H9 (cell line): ENCODE measurements around the gene DMPK. TPM values are rescaled to one million over a fixed set of nuclear protein-coding genes. Genes with fewer than 3 reads are reported as not detected.

Source experiments
- DNase-seq: peaks from one replicate; pipeline ENCODE4 v3.0.0-alpha.2; 2017
- H2AFZ ChIP-seq: one replicate; pipeline ENCODE4 v1.6.1; 2013; ENCODE audit warnings: mild to moderate bottlenecking, low read length, control low read depth, moderate library complexity
- H2AK5ac ChIP-seq: 2 replicates; pipeline ENCODE4 v1.6.1; 2013; ENCODE audit warnings: low read length, control low read depth, mixed read lengths; ENCODE audit not compliant: insufficient read length
- H2BK120ac ChIP-seq: one replicate; pipeline ENCODE4 v1.6.1; 2013; ENCODE audit warnings: low read depth, mild to moderate bottlenecking, low read length, control low read depth, inconsistent platforms; ENCODE audit not compliant: poor library complexity, severe bottlenecking
- H2BK12ac ChIP-seq: 2 replicates; pipeline ENCODE4 v1.6.1; 2013; ENCODE audit warnings: low read length, control low read depth, mixed read lengths, low read depth; ENCODE audit not compliant: insufficient read length
- H2BK15ac ChIP-seq: 2 replicates; pipeline ENCODE4 v1.6.1; 2013; ENCODE audit warnings: low read depth, low read length, control low read depth
- H2BK20ac ChIP-seq: one replicate; pipeline ENCODE4 v1.6.1; 2013; ENCODE audit warnings: low read depth, mild to moderate bottlenecking, low read length, control low read depth, inconsistent platforms; ENCODE audit not compliant: poor library complexity, severe bottlenecking
- H2BK5ac ChIP-seq: 2 replicates; pipeline ENCODE4 v1.6.1; 2013; ENCODE audit warnings: low read length, control low read depth, mixed read lengths; ENCODE audit not compliant: insufficient read length
- H3K14ac ChIP-seq: 2 replicates; pipeline ENCODE4 v1.6.1; 2013; ENCODE audit warnings: low read length, control low read depth; ENCODE audit not compliant: insufficient read depth
- H3K18ac ChIP-seq: 2 replicates; pipeline ENCODE4 v1.6.1; 2013; ENCODE audit warnings: low read depth, mild to moderate bottlenecking, mixed read lengths, low read length, control low read depth; ENCODE audit not compliant: insufficient read length
- H3K23ac ChIP-seq: 2 replicates; pipeline ENCODE4 v1.6.1; 2013; ENCODE audit warnings: low read length, control low read depth, mixed read lengths, low read depth; ENCODE audit not compliant: insufficient read length
- H3K23me2 ChIP-seq: 2 replicates; pipeline ENCODE4 v1.6.1; 2013; ENCODE audit warnings: low read depth, mild to moderate bottlenecking, mixed read lengths, low read length, control low read depth; ENCODE audit not compliant: insufficient read length, poor library complexity, severe bottlenecking
- H3K27ac ChIP-seq: 2 replicates; pipeline ENCODE4 v1.5.1; 2013; ENCODE audit warnings: low read length, control low read depth, mixed read lengths, low read depth; ENCODE audit not compliant: insufficient read length
- H3K27me3 ChIP-seq: 2 replicates; pipeline ENCODE4 v1.6.1; 2013; ENCODE audit warnings: low read length, control low read depth, inconsistent platforms; ENCODE audit not compliant: insufficient read depth
- H3K4ac ChIP-seq: 2 replicates; pipeline ENCODE4 v1.6.1; 2013; ENCODE audit warnings: low read depth, mild to moderate bottlenecking, control low read depth, inconsistent platforms, low read length, moderate library complexity
- H3K4me1 ChIP-seq: 2 replicates; pipeline ENCODE4 v1.6.1; 2013; ENCODE audit warnings: low read length, control low read depth, inconsistent platforms; ENCODE audit not compliant: insufficient read depth
- H3K4me2 ChIP-seq: 2 replicates; pipeline ENCODE4 v1.6.1; 2013; ENCODE audit warnings: low read length, control low read depth, mixed read lengths; ENCODE audit not compliant: insufficient read length, insufficient read depth
- H3K56ac ChIP-seq: 2 replicates; pipeline ENCODE4 v1.6.1; 2013; ENCODE audit warnings: low read depth, mild to moderate bottlenecking, mixed read lengths, low read length, control low read depth; ENCODE audit not compliant: insufficient read length
- H3K79me1 ChIP-seq: 2 replicates; pipeline ENCODE4 v1.6.1; 2013; ENCODE audit warnings: low read depth, mild to moderate bottlenecking, moderate library complexity, low read length, control low read depth, inconsistent platforms; ENCODE audit not compliant: insufficient read depth, poor library complexity, severe bottlenecking
- H3K79me2 ChIP-seq: 2 replicates; pipeline ENCODE4 v1.6.1; 2013; ENCODE audit warnings: low read length, control low read depth, inconsistent platforms; ENCODE audit not compliant: insufficient read depth
- H3K9ac ChIP-seq: 2 replicates; pipeline ENCODE4 v1.6.1; 2013; ENCODE audit warnings: low read length, control low read depth, mixed read lengths; ENCODE audit not compliant: insufficient read length; ENCODE audit errors: extremely low read depth
- H3K9me3 ChIP-seq: one replicate; pipeline ENCODE4 v1.6.1; 2013; ENCODE audit warnings: low read depth, low read length, inconsistent platforms; ENCODE audit not compliant: control insufficient read depth
- H3T11ph ChIP-seq: one replicate; pipeline ENCODE4 v1.6.1; 2013; ENCODE audit warnings: mild to moderate bottlenecking, low read length, control low read depth, inconsistent platforms
- H4K20me1 ChIP-seq: one replicate; pipeline ENCODE4 v1.6.1; 2013; ENCODE audit not compliant: control insufficient read depth, insufficient read length, insufficient read depth
- H4K5ac ChIP-seq: 2 replicates; pipeline ENCODE4 v1.6.1; 2013; ENCODE audit warnings: low read depth, mild to moderate bottlenecking, mixed read lengths, low read length, control low read depth; ENCODE audit not compliant: insufficient read length
- H4K8ac ChIP-seq: replicated peaks from 2 replicates; pipeline ENCODE4 v1.6.1; 2013; ENCODE audit warnings: low read length, control low read depth, mixed read lengths, low read depth; ENCODE audit not compliant: insufficient read length
- H4K91ac ChIP-seq: 2 replicates; pipeline ENCODE4 v1.6.1; 2013; ENCODE audit warnings: low read depth, mild to moderate bottlenecking, moderate library complexity, mixed read lengths, low read length, control low read depth; ENCODE audit not compliant: insufficient read length
- H3K27ac Mint-ChIP-seq, 3 experiments: 2 replicates in 2 of 3; 3 replicates in 1 of 3; pipeline ENCODE4 v1.8.0; 2020 to 2021; ENCODE audit warnings: mixed read lengths in 3 of 3, mild to moderate bottlenecking in 1 of 3, moderate library complexity in 1 of 3
- H3K27me3 Mint-ChIP-seq: 2 replicates; pipeline ENCODE4 v1.8.0; 2021; ENCODE audit warnings: low read depth, mild to moderate bottlenecking, moderate library complexity, mixed read lengths
- H3K36me3 Mint-ChIP-seq, 3 experiments: 2 replicates in 2 of 3; 3 replicates in 1 of 3; pipeline ENCODE4 v1.8.0; 2020 to 2021; ENCODE audit warnings: low read depth in 3 of 3, mixed read lengths in 3 of 3; ENCODE audit not compliant: insufficient read depth in 1 of 3
- H3K4me1 Mint-ChIP-seq, 2 experiments: 2 replicates each; pipeline ENCODE4 v1.8.0; 2020; ENCODE audit warnings: mixed read lengths in 2 of 2
- H3K4me3 Mint-ChIP-seq, 2 experiments: 2 replicates in 1 of 2; 3 replicates in 1 of 2; pipeline ENCODE4 v1.8.0; 2020 to 2021; ENCODE audit warnings: mild to moderate bottlenecking in 2 of 2, mixed read lengths in 2 of 2, moderate library complexity in 1 of 2
- H3K9me3 Mint-ChIP-seq, 2 experiments: 2 replicates in 1 of 2; 3 replicates in 1 of 2; pipeline ENCODE4 v1.8.0; 2020; ENCODE audit warnings: mild to moderate bottlenecking in 2 of 2, mixed read lengths in 2 of 2, moderate library complexity in 1 of 2
- CTCF ChIP-seq: fragments of 200-600 bp; sonication (generic); conservative IDR thresholded peaks from 3 replicates; pipeline ENCODE4 v1.8.0; 2021; ENCODE audit warnings: antibody characterized with exemption, mild to moderate bottlenecking
- WGBS: extraction: QIAGEN DNeasy Blood & Tissue Kit; methylation state at CpG from one replicate; pipeline ENCODE4 v1.1.7; 2013; ENCODE audit warnings: missing lambda C conversion rate, low lambda C conversion rate, mixed read lengths; ENCODE audit not compliant: insufficient read length; ENCODE audit errors: extremely low coverage; 5-methylcytosine and 5-hydroxymethylcytosine counted together
- total RNA-seq: library from RNA; stranded (reverse); gene quantifications from 2 replicates; pipeline ENCODE4 v1.2.1, GENCODE V29; 2021

Gene DMPK
- total RNA-seq, 1 experiment from 2014 or later = 67.4 TPM

GRCh38 chr19:45733160-45733810, 49.0 kb downstream of the DMPK start, which contains the start of gene MEIOSIN:
TSS of gene MEIOSIN (plus strand) at chr19:45733439. CDS start at chr19:45735377, 1,938 bp downstream.
- no peaks in the 10 kb centered on the region; the same call in 1 of the 2 replicates for H3K79me2 ChIP-seq
- H2BK12ac ChIP-seq = no peak within 1 kb of the TSS
- no peak within 1 kb of the TSS for H4K5ac ChIP-seq
- H3K14ac ChIP-seq = no peak within 1 kb of the TSS
- H3K27ac Mint-ChIP-seq = no peak within 1 kb of the TSS
- no peak for DNase-seq
- no peak within 1 kb of the TSS for H2AFZ ChIP-seq
- H3K36me3 Mint-ChIP-seq = no peaks in the 10 kb centered on the region
- H4K8ac ChIP-seq = no peak within 1 kb of the TSS
- no peak within 1 kb of the TSS for H3T11ph ChIP-seq
- no CpG with 5 or more reads among the region's 59 CpGs for WGBS
- H3K23me2 ChIP-seq = no peaks in the 10 kb centered on the region
- H3K9me3 Mint-ChIP-seq = no peaks in the 10 kb centered on the region
- H3K79me1 ChIP-seq = peaks cover 2% of the 10 kb centered on the region
- no peak within 1 kb of the TSS for H2BK15ac ChIP-seq
- H2BK120ac ChIP-seq = no peak within 1 kb of the TSS
- H2AK5ac ChIP-seq = no peak within 1 kb of the TSS
- peaks cover 2% of the 10 kb centered on the region for H3K27me3 Mint-ChIP-seq
- no peaks in the 10 kb centered on the region; the same call in 1 of the 2 replicates for H3K27me3 ChIP-seq
- no peak for TF ChIP-seq CTCF
- no peaks in the 10 kb centered on the region for H4K20me1 ChIP-seq
- no peak within 1 kb of the TSS for H3K4me2 ChIP-seq
- H3K4me3 Mint-ChIP-seq = no peak within 1 kb of the TSS
- H3K23ac ChIP-seq = no peak within 1 kb of the TSS
- H4K91ac ChIP-seq = no peak within 1 kb of the TSS
- H2BK5ac ChIP-seq = no peak within 1 kb of the TSS
- no peak within 1 kb of the TSS for H3K4ac ChIP-seq
- no peak within 1 kb of the TSS for H2BK20ac ChIP-seq
- H3K4me1 ChIP-seq = no peaks in the 10 kb centered on the region; the same call in 1 of the 2 replicates
- no peaks in the 10 kb centered on the region for H3K9me3 ChIP-seq
- H3K18ac ChIP-seq = no peak within 1 kb of the TSS
- H3K4me1 Mint-ChIP-seq = peaks cover 10 to 15% of the 10 kb centered on the region in 2 experiments
- no peak within 1 kb of the TSS for H3K27ac ChIP-seq
- H3K9ac ChIP-seq = no peak within 1 kb of the TSS
- no peak within 1 kb of the TSS for H3K56ac ChIP-seq
